GM21786 (cell line): ENCODE measurements around the gene AFM.
"Not testable (repeated sequence)": the region's sequence is repeated elsewhere in the genome, so short reads cannot be mapped to it uniquely, and the experiment has no call there.

ENCODE experiments used
- ATAC-seq: cut with Tn5 transposase; IDR thresholded peaks from one replicate; pipeline ENCODE4 v1.9.1; 2021; ENCODE audit not compliant: unreplicated experiment

Gene AFM

GRCh38 chr4:73501664-73502265 is 20.2 kb downstream of the AFM start:
- no peak for ATAC-seq

- ATAC-seq, result no peak
Observed at GRCh38 chr4:73505567-73505966, 24.0 kb downstream of the AFM start.

- ATAC-seq, result no peak
Observed at GRCh38 chr4:73507541-73507940, 26.0 kb downstream of the AFM start.

GRCh38 chr4:73508651-73509050 is 27.1 kb downstream of the AFM start:
- no peak for ATAC-seq

- no peak for ATAC-seq
Observed at GRCh38 chr4:73518340-73518739, 36.8 kb downstream of the AFM start.

- no peak for ATAC-seq
Observed at GRCh38 chr4:73520821-73521220, 39.3 kb downstream of the AFM start.

- no peak for ATAC-seq
Observed at GRCh38 chr4:73523126-73523525, 41.6 kb downstream of the AFM start.

- ATAC-seq, result no peak
Observed at GRCh38 chr4:73525611-73526010, 44.1 kb downstream of the AFM start.

GRCh38 chr4:73527196-73527595 is 45.7 kb downstream of the AFM start:
- ATAC-seq, result peak; percentile 62

GRCh38 chr4:73528171-73528570 is 46.6 kb downstream of the AFM start:
- ATAC-seq, result no peak

GRCh38 chr4:73533515-73534422 is 52.2 kb downstream of the AFM start:
- ATAC-seq, result no peak

- no peak for ATAC-seq
Observed at GRCh38 chr4:73538162-73538561, 56.6 kb downstream of the AFM start.

GRCh38 chr4:73539386-73539785 is 57.8 kb downstream of the AFM start:
- no peak for ATAC-seq

- ATAC-seq, result no peak
Observed at GRCh38 chr4:73540826-73541225, 59.3 kb downstream of the AFM start.

- ATAC-seq, result no peak
Observed at GRCh38 chr4:73541251-73541650, 59.7 kb downstream of the AFM start.

GRCh38 chr4:73544620-73545019 is 63.1 kb downstream of the AFM start:
- no peak for ATAC-seq

GRCh38 chr4:73550865-73551264 is 69.3 kb downstream of the AFM start:
- not testable (repeated sequence) for ATAC-seq
